B cell (primary cell): ENCODE results near the gene VAV3. TPM values are rescaled to one million over a fixed set of nuclear protein-coding genes. Genes with fewer than 3 reads are reported as not detected.

ENCODE experiments used
- ATAC-seq: fragments of 200-7000 bp; cut with Tn5 transposase; one replicate; pipeline ENCODE4 v1.10.0; 2021; ENCODE audit warnings: low read depth, mild to moderate bottlenecking, moderate number of reproducible peaks, moderate library complexity
- CTCF ChIA-PET: fragments of 350-600 bp; sonication (Branson Sonifier 250); formaldehyde crosslinking; loops from one replicate; lab custom pipeline; 2021; ENCODE audit warnings: antibody characterized with exemption, inconsistent platforms; lab: Charles Lee
- POLR2A ChIA-PET: fragments of 350-600 bp; sonication (Branson Sonifier 250); formaldehyde crosslinking; loops from one replicate; lab custom pipeline; 2021; ENCODE audit warnings: antibody characterized with exemption; lab: Charles Lee
- DNase-seq: peaks from one replicate; pipeline ENCODE4 v3.0.0; 2013
- H2AFZ ChIP-seq: 2 replicates; pipeline ENCODE4 v1.6.1; 2012; ENCODE audit warnings: mild to moderate bottlenecking, low read depth, low read length; ENCODE audit not compliant: insufficient read depth, poor library complexity, severe bottlenecking
- H3K27ac ChIP-seq, 2 donors: 1 replicate in 1 of 2; 2 replicates in 1 of 2; pipeline ENCODE4 v1.5.1; 2012 to 2013; ENCODE audit warnings: low read length in 2 of 2, mild to moderate bottlenecking in 2 of 2, moderate library complexity in 1 of 2
- H3K27me3 ChIP-seq, 4 experiments: fragments of 200-600 bp in 1 of 4; sonication (generic) in 1 of 4; replicated peaks in 1 of 4; 1 replicate in 2 of 4; 2 replicates in 2 of 4; pipeline versions ENCODE4 v1.6.1 to v1.7.0; 2013 to 2016; ENCODE audit warnings: low read length in 3 of 4, mild to moderate bottlenecking in 2 of 4, mixed read lengths in 1 of 4, moderate library complexity in 1 of 4; ENCODE audit not compliant: insufficient read depth in 4 of 4, control insufficient read depth in 3 of 4; ENCODE audit errors: control extremely low read depth in 1 of 4
- H3K36me3 ChIP-seq, 2 experiments: replicated peaks in 1 of 2; 1 replicate in 1 of 2; 2 replicates in 1 of 2; pipeline versions ENCODE4 v1.6.1 to v1.7.1; 2013; ENCODE audit warnings: low read length in 1 of 2; ENCODE audit not compliant: insufficient read depth in 2 of 2, control insufficient read depth in 1 of 2; ENCODE audit errors: control extremely low read depth in 1 of 2, extremely low read depth in 1 of 2
- H3K4me1 ChIP-seq, 2 donors: fragments of 200-600 bp in 1 of 2; sonication (generic) in 1 of 2; 1 replicate in 1 of 2; 2 replicates in 1 of 2; pipeline versions ENCODE4 v1.5.1 to v1.6.1; 2013 to 2017; ENCODE audit warnings: low read length in 2 of 2; ENCODE audit not compliant: control insufficient read depth in 2 of 2, insufficient read depth in 2 of 2
- H3K4me2 ChIP-seq: replicated peaks from 2 replicates; pipeline ENCODE3; 2012; ENCODE audit warnings: mild to moderate bottlenecking, low read depth, low read length; ENCODE audit not compliant: poor library complexity, severe bottlenecking
- H3K4me3 ChIP-seq, 5 experiments: fragments of 200-600 bp in 1 of 5; sonication (generic) in 1 of 5; 1 replicate in 3 of 5; 2 replicates in 2 of 5; pipeline versions ENCODE4 v1.5.1 to v1.7.0; 2011 to 2016; ENCODE audit warnings: low read length in 4 of 5, mild to moderate bottlenecking in 4 of 5, low read depth in 2 of 5, control low read depth in 1 of 5, moderate library complexity in 1 of 5; ENCODE audit not compliant: insufficient read depth in 1 of 5; ENCODE audit errors: control extremely low read depth in 1 of 5, extremely low read depth in 1 of 5
- H3K79me2 ChIP-seq: fragments of 200-600 bp; sonication (generic); one replicate; pipeline ENCODE4 v1.6.0; 2016; ENCODE audit warnings: low read length; ENCODE audit not compliant: control insufficient read depth, insufficient read depth
- H3K9ac ChIP-seq: fragments of 200-600 bp; sonication (generic); 2 replicates; pipeline ENCODE4 v1.6.1; 2017; ENCODE audit warnings: mild to moderate bottlenecking, low read length, moderate library complexity
- H3K9me3 ChIP-seq, 3 donors: one replicate each; pipeline versions ENCODE4 v1.6.1 to v1.7.1; 2013; ENCODE audit warnings: low read length in 2 of 3; ENCODE audit not compliant: control insufficient read depth in 2 of 3, insufficient read depth in 1 of 3; ENCODE audit errors: control extremely low read depth in 1 of 3
- H4K20me1 ChIP-seq: 2 replicates; pipeline ENCODE4 v1.6.0; 2012; ENCODE audit warnings: mild to moderate bottlenecking, low read length; ENCODE audit not compliant: insufficient read depth, control insufficient read depth, poor library complexity, severe bottlenecking
- H3K27ac Mint-ChIP-seq: one replicate; pipeline ENCODE4 v1.8.0; 2021; ENCODE audit warnings: mixed read lengths
- H3K27me3 Mint-ChIP-seq: one replicate; pipeline ENCODE4 v1.8.0; 2021; ENCODE audit warnings: mixed read lengths
- H3K4me1 Mint-ChIP-seq: one replicate; pipeline ENCODE4 v1.8.0; 2021; ENCODE audit warnings: mixed read lengths
- H3K4me3 Mint-ChIP-seq: one replicate; pipeline ENCODE4 v1.8.0; 2021; ENCODE audit warnings: mixed read lengths
- H3K9me3 Mint-ChIP-seq: one replicate; pipeline ENCODE4 v1.8.0; 2022; ENCODE audit warnings: mixed read lengths; ENCODE audit not compliant: insufficient read depth
- CTCF ChIP-seq: fragments of 200-600 bp; IDR thresholded peaks from one replicate; pipeline ENCODE4 v1.8.0; 2022; ENCODE audit warnings: antibody characterized with exemption, mild to moderate bottlenecking
- EZH2 ChIP-seq: IDR thresholded peaks from 2 replicates; pipeline ENCODE4 v1.6.1; 2012; ENCODE audit warnings: borderline replicate concordance, low read depth, mild to moderate bottlenecking, moderate library complexity, low read length; ENCODE audit not compliant: insufficient read depth, poor library complexity, severe bottlenecking
- WGBS: methylation state at CpG from one replicate; pipeline ENCODE4 v1.1.5; 2013; ENCODE audit warnings: missing lambda C conversion rate; ENCODE audit not compliant: insufficient coverage; 5-methylcytosine and 5-hydroxymethylcytosine counted together
- intact Hi-C: fragments of 100-400 bp; cut with micrococcal nuclease; formaldehyde crosslinking; loops from one replicate; pipeline ENCODE4 v1.10.0; 2022
- polyA plus RNA-seq: library from polyadenylated mRNA; depleted of rRNA; stranded (reverse); fragments of >200 nt; gene quantifications from 2 replicates; pipeline ENCODE4 v1.2.3, GENCODE V29; 2012
- total RNA-seq, 2 donors: library from RNA; stranded (reverse); fragments of 120-200 nt in 1 of 2; gene quantifications; 1 replicate in 1 of 2; 2 replicates in 1 of 2; pipeline versions ENCODE4 v1.2.3 to v1.2.4, GENCODE V29; 2013 to 2022

VAV3 gene
- total and polyA plus RNA-seq, 2 donors (not counting 1 experiment from before 2014, with no cell fraction given), result 14.8 to 32.5 TPM

- ATAC-seq (no peak), DNase-seq (no peak)
- intact Hi-C loops, result loop anchor here (5.0 kb wide), 1 partner anchor 34 kb away; no protein-coding TSS in a partner anchor
- Histone ChIP-seq H3K79me2 (peaks cover 99% of the 10 kb centered on the region), H2AFZ (no peak overlapping the region), H3K27me3 (no peaks in the 10 kb centered on the region), H3K4me3 (no peak overlapping the region), H3K36me3 (peaks cover 0 to 5% of the 10 kb centered on the region in 2 experiments), H4K20me1 (peaks cover 9% of the 10 kb centered on the region), H3K27ac (no peak overlapping the region), H3K4me2 (peak overlapping the region; percentile 13), H3K9me3 (no peaks in the 10 kb centered on the region), H3K4me1 (peaks cover 19 to 40% of the 10 kb centered on the region in 2 donors), H3K9ac (no peak overlapping the region)
- Mint-ChIP-seq H3K9me3 (no peaks in the 10 kb centered on the region), H3K4me1 (peaks cover 63% of the 10 kb centered on the region), H3K27me3 (no peaks in the 10 kb centered on the region), H3K27ac (no peak overlapping the region), H3K4me3 (no peak overlapping the region)
- TF ChIP-seq CTCF (no peak), EZH2 (no peak)
- CTCF ChIA-PET, result interaction anchor here (1.1 kb wide), 1 partner anchor 146 kb away, joined by 3 read pairs; no protein-coding TSS in a partner anchor
- WGBS, result no CpG with 5 or more reads among the region's 2 CpGs
- POLR2A ChIA-PET, result no interaction called here
Measured at GRCh38 chr1:107927820-107928219, 37.2 kb downstream of the VAV3 start.

- no CpG with 5 or more reads among the region's 3 CpGs for WGBS
- peaks cover 19 to 41% of the 10 kb centered on the region in 2 donors for H3K4me1 ChIP-seq
- POLR2A ChIA-PET, result no interaction called here
- Mint-ChIP-seq H3K4me3 (no peak overlapping the region), H3K9me3 (no peaks in the 10 kb centered on the region), H3K27me3 (no peaks in the 10 kb centered on the region), H3K27ac (peak overlapping the region; percentile 27), H3K4me1 (peaks cover 61% of the 10 kb centered on the region)
- H3K36me3 ChIP-seq, result no peaks in the 10 kb centered on the region
- H3K4me3 ChIP-seq, result no peak overlapping the region
- H3K9me3 ChIP-seq, result no peaks in the 10 kb centered on the region
- H3K27ac ChIP-seq, result no peak overlapping the region
- H3K9ac ChIP-seq, result no peak overlapping the region
- peaks cover 9% of the 10 kb centered on the region for H4K20me1 ChIP-seq
- H3K4me2 ChIP-seq, result no peak overlapping the region
- peaks cover 96% of the 10 kb centered on the region for H3K79me2 ChIP-seq
- DNase-seq (no peak), ATAC-seq (no peak)
- intact Hi-C loops, result loop anchor here (5.0 kb wide), 1 partner anchor 36 kb away; no protein-coding TSS in a partner anchor
- CTCF ChIA-PET, result no interaction called here
- TF ChIP-seq EZH2 (no peak), CTCF (no peak)
- no peaks in the 10 kb centered on the region for H3K27me3 ChIP-seq
- no peak overlapping the region for H2AFZ ChIP-seq
Measured at GRCh38 chr1:107926436-107927080, 38.4 kb downstream of the VAV3 start.
